IMR-90 (cell line): ENCODE data around the gene TOR4A. TPM values are rescaled to one million over a fixed set of nuclear protein-coding genes. Genes with fewer than 3 reads are reported as not detected.

ENCODE experiments used
- ATAC-seq: fragments of 200-7000 bp; cut with Tn5 transposase; 2 replicates; pipeline ENCODE4 v1.9.1; 2020; ENCODE audit warnings: low read depth, mild to moderate bottlenecking, moderate library complexity
- BruUV-seq: library from RNA; stranded (reverse); fragments of 400-500 nt; replicated peaks from 2 replicates; lab custom pipeline; 2021; lab: Mats Ljungman, UMichigan
- CTCF ChIA-PET: fragments of 300-600 bp; formaldehyde crosslinking; extraction: SDS; loops from one replicate; lab custom pipeline; 2021; ENCODE audit warnings: antibody characterized with exemption; lab: Yijun Ruan, JAX
- POLR2A ChIA-PET: fragments of 300-600 bp; sonication (Branson Sonifier 250); formaldehyde crosslinking; loops from one replicate; lab custom pipeline; 2022; ENCODE audit warnings: antibody characterized with exemption; ENCODE audit not compliant: unreplicated experiment; lab: Charles Lee
- DNase-seq: peaks from one replicate; pipeline ENCODE4 v3.0.0; 2013
- H2AFZ ChIP-seq: replicated peaks from 2 replicates; pipeline ENCODE3; 2013; ENCODE audit warnings: low read length, mild to moderate bottlenecking; ENCODE audit not compliant: poor library complexity
- H2AK5ac ChIP-seq: 2 replicates; pipeline ENCODE4 v1.6.1; 2013; ENCODE audit warnings: low read depth, low read length, inconsistent platforms
- H2AK9ac ChIP-seq: replicated peaks from 2 replicates; pipeline ENCODE3; 2013; ENCODE audit warnings: mild to moderate bottlenecking, low read depth, low read length, moderate library complexity; ENCODE audit not compliant: poor library complexity
- H2BK120ac ChIP-seq: 2 replicates; pipeline ENCODE4 v1.6.1; 2013; ENCODE audit warnings: low read depth, low read length, inconsistent platforms
- H2BK15ac ChIP-seq: 3 replicates; pipeline ENCODE4 v1.6.1; 2013; ENCODE audit warnings: low read depth, low read length, inconsistent platforms
- H2BK20ac ChIP-seq: 2 replicates; pipeline ENCODE4 v1.6.1; 2013; ENCODE audit warnings: low read depth, mild to moderate bottlenecking, inconsistent platforms, low read length, moderate library complexity
- H2BK5ac ChIP-seq: 2 replicates; pipeline ENCODE4 v1.6.1; 2013; ENCODE audit warnings: mild to moderate bottlenecking, low read depth, low read length, inconsistent platforms; ENCODE audit not compliant: poor library complexity, severe bottlenecking
- H3K14ac ChIP-seq: replicated peaks from 2 replicates; pipeline ENCODE4 v1.6.1; 2013; ENCODE audit warnings: low read depth, low read length, inconsistent platforms
- H3K18ac ChIP-seq: 2 replicates; pipeline ENCODE4 v1.6.1; 2013; ENCODE audit warnings: low read depth, low read length, control low read depth
- H3K23ac ChIP-seq: 2 replicates; pipeline ENCODE4 v1.6.1; 2013; ENCODE audit warnings: low read depth, low read length, inconsistent platforms
- H3K27ac ChIP-seq: 2 replicates; pipeline ENCODE4 v1.5.1; 2013; ENCODE audit warnings: mild to moderate bottlenecking, control low read depth, low read length; ENCODE audit not compliant: insufficient read depth
- H3K27me3 ChIP-seq: 2 replicates; pipeline ENCODE4 v1.6.1; 2013; ENCODE audit warnings: low read length; ENCODE audit not compliant: control insufficient read depth, insufficient read depth
- H3K36me3 ChIP-seq: 2 replicates; pipeline ENCODE4 v1.6.1; 2013; ENCODE audit warnings: low read length, mixed read lengths; ENCODE audit not compliant: control insufficient read depth, insufficient read depth
- H3K4ac ChIP-seq: 2 replicates; pipeline ENCODE4 v1.6.1; 2013; ENCODE audit warnings: low read depth, low read length, inconsistent platforms
- H3K4me1 ChIP-seq: 2 replicates; pipeline ENCODE4 v1.6.1; 2013; ENCODE audit warnings: low read length, mixed read lengths; ENCODE audit not compliant: control insufficient read depth, insufficient read depth
- H3K4me2 ChIP-seq: 2 replicates; pipeline ENCODE4 v1.6.1; 2013; ENCODE audit warnings: low read depth, mild to moderate bottlenecking, control low read depth, low read length, moderate library complexity
- H3K4me3 ChIP-seq: 2 replicates; pipeline ENCODE4 v1.5.1; 2013; ENCODE audit warnings: low read depth, mild to moderate bottlenecking, control low read depth, low read length, moderate library complexity; ENCODE audit not compliant: insufficient read depth
- H3K56ac ChIP-seq: 2 replicates; pipeline ENCODE4 v1.6.1; 2013; ENCODE audit warnings: low read length, inconsistent platforms; ENCODE audit not compliant: insufficient read depth; ENCODE audit errors: extremely low read depth
- H3K79me1 ChIP-seq, 2 experiments: 2 replicates each; pipeline ENCODE4 v1.6.1; 2013; ENCODE audit warnings: low read length in 2 of 2, inconsistent platforms in 1 of 2, low read depth in 1 of 2
- H3K9ac ChIP-seq: 2 replicates; pipeline ENCODE4 v1.6.1; 2013; ENCODE audit warnings: low read depth, low read length, control low read depth
- H3K9me1 ChIP-seq: 2 replicates; pipeline ENCODE4 v1.6.1; 2013; ENCODE audit warnings: low read length, inconsistent platforms; ENCODE audit not compliant: insufficient read depth
- H3K9me3 ChIP-seq: 2 replicates; pipeline ENCODE4 v1.6.1; 2013; ENCODE audit warnings: low read length; ENCODE audit not compliant: control insufficient read depth, insufficient read depth
- H4K20me1 ChIP-seq: 2 replicates; pipeline ENCODE4 v1.6.1; 2013; ENCODE audit warnings: low read length, inconsistent platforms; ENCODE audit not compliant: insufficient read depth
- H4K5ac ChIP-seq: 2 replicates; pipeline ENCODE4 v1.6.1; 2013; ENCODE audit warnings: mild to moderate bottlenecking, low read depth, low read length, control low read depth
- H4K8ac ChIP-seq, 2 experiments: 2 replicates each; pipeline ENCODE4 v1.6.1; 2013; ENCODE audit warnings: low read depth in 2 of 2, low read length in 2 of 2, control low read depth in 1 of 2, inconsistent platforms in 1 of 2
- H4K91ac ChIP-seq: 2 replicates; pipeline ENCODE4 v1.6.1; 2013; ENCODE audit warnings: low read depth, low read length, inconsistent platforms; ENCODE audit not compliant: insufficient read depth
- BHLHE40 ChIP-seq: fragments of 150-350 bp; IDR thresholded peaks from 2 replicates; pipeline ENCODE4 v1.6.1; 2016; ENCODE audit warnings: mild to moderate bottlenecking, low read depth, low read length
- CEBPB ChIP-seq: IDR thresholded peaks from 2 replicates; pipeline ENCODE4 v1.6.1; 2012; ENCODE audit warnings: low read depth, low read length, improper control_type of control experiment
- FOS ChIP-seq: fragments of 150-350 bp; IDR thresholded peaks from 2 replicates; pipeline ENCODE4 v1.6.1; 2016; ENCODE audit warnings: low read depth, low read length
- MXI1 ChIP-seq: IDR thresholded peaks from 2 replicates; pipeline ENCODE4 v1.6.1; 2012; ENCODE audit warnings: low read depth, mild to moderate bottlenecking, low read length, moderate library complexity, borderline replicate concordance
- NFE2L2 ChIP-seq: fragments of 150-350 bp; IDR thresholded peaks from 2 replicates; pipeline ENCODE4 v1.6.1; 2016; ENCODE audit warnings: low read depth, mild to moderate bottlenecking, low read length
- RAD21 ChIP-seq: IDR thresholded peaks from 2 replicates; pipeline ENCODE4 v1.6.1; 2012; ENCODE audit warnings: low read length, improper control_type of control experiment
- RCOR1 ChIP-seq: IDR thresholded peaks from 2 replicates; pipeline ENCODE4 v1.6.1; 2012; ENCODE audit warnings: mild to moderate bottlenecking, low read length, improper control_type of control experiment; ENCODE audit not compliant: insufficient replicate concordance
- RFX5 ChIP-seq: IDR thresholded peaks from 2 replicates; pipeline ENCODE4 v1.8.0; 2012; ENCODE audit warnings: low read depth, mild to moderate bottlenecking, low read length, moderate library complexity
- WGBS, 2 experiments: methylation state at CpG; one replicate each; pipeline versions ENCODE4 v1.1.5 to v1.1.7; 2013; ENCODE audit warnings: missing lambda C conversion rate in 2 of 2; ENCODE audit not compliant: insufficient read length in 1 of 2; ENCODE audit errors: extremely low coverage in 2 of 2; 5-methylcytosine and 5-hydroxymethylcytosine counted together
- dilution Hi-C: fragments of 300-500 bp; cut with HindIII; formaldehyde crosslinking; loops from one replicate; pipeline ENCODE4 v1.14.3; 2018; ENCODE audit warnings: low sequenced_read_pairs; ENCODE audit not compliant: unreplicated experiment
- in situ Hi-C: fragments of 300-500 bp; cut with MboI; formaldehyde crosslinking; loops from 3 replicates; pipeline ENCODE4 v1.14.3; 2019; ENCODE audit warnings: low sequenced_read_pairs, inconsistent platforms, mixed read lengths
- intact Hi-C: fragments of 100-400 bp; cut with micrococcal nuclease; formaldehyde crosslinking; loops from 2 replicates; pipeline ENCODE4 v1.10.0; 2022
- polyA plus RNA-seq, 3 experiments: library from polyadenylated mRNA; depleted of rRNA; stranded (reverse); fragments of >200 nt; gene quantifications; 2 replicates each; pipeline ENCODE4 v1.2.3, GENCODE V29; 2012; ENCODE audit warnings: low replicate concordance in 1 of 3
- total RNA-seq: library from RNA; depleted of rRNA; stranded (reverse); fragments of >200 nt; gene quantifications from 2 replicates; pipeline ENCODE4 v1.2.3, GENCODE V29; 2012
- TF ChIP-seq, protein P1 (sequence below): conservative IDR thresholded peaks from 2 replicates; pipeline ENCODE4 v1.5.1; 2012; ENCODE audit warnings: mild to moderate bottlenecking, low read depth, low read length, improper control_type of control experiment
- TF ChIP-seq, protein P2 (sequence below): fragments of 150-350 bp; IDR thresholded peaks from 2 replicates; pipeline ENCODE4 v1.6.1; 2016; ENCODE audit warnings: low read depth, mild to moderate bottlenecking, low read length, moderate library complexity, borderline replicate concordance

The TOR4A gene
- total and polyA plus RNA-seq, 2 of the 4 experiments (the other 2 are of a cell fraction): 9.7 to 22.9 TPM

DNA sequence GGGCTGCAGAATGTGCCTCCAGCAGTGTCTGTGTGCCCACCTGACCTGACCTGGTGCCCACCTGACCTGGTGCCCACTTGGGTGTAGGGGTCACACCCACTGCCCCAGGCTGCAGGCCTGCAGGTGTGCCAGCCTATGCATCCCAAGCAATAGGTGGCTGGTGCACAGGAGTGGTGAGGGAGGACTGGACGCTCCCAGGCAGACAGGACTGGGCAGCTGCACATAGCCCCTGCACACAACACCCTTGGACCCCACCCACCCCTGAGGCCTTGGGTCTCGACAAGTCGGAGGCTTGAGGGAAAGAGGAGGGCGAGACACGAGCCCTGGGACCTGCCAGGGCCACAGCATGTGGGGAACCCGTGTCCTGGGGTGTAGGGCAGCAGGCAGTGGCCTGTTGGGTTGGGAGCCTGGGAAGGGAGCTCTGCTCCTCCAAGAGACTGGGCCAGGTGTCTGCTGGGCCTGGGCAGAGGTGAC is 35.4 kb downstream of the TOR4A start:
- TF ChIP-seq CEBPB (no peak), MXI1 (no peak), NFE2L2 (no peak), RCOR1 (no peak), FOS (no peak), RAD21 (no peak), BHLHE40 (no peak), RFX5 (no peak)
- TF ChIP-seq, protein P1, sequence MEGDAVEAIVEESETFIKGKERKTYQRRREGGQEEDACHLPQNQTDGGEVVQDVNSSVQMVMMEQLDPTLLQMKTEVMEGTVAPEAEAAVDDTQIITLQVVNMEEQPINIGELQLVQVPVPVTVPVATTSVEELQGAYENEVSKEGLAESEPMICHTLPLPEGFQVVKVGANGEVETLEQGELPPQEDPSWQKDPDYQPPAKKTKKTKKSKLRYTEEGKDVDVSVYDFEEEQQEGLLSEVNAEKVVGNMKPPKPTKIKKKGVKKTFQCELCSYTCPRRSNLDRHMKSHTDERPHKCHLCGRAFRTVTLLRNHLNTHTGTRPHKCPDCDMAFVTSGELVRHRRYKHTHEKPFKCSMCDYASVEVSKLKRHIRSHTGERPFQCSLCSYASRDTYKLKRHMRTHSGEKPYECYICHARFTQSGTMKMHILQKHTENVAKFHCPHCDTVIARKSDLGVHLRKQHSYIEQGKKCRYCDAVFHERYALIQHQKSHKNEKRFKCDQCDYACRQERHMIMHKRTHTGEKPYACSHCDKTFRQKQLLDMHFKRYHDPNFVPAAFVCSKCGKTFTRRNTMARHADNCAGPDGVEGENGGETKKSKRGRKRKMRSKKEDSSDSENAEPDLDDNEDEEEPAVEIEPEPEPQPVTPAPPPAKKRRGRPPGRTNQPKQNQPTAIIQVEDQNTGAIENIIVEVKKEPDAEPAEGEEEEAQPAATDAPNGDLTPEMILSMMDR: no peak
- TF ChIP-seq, protein P2, sequence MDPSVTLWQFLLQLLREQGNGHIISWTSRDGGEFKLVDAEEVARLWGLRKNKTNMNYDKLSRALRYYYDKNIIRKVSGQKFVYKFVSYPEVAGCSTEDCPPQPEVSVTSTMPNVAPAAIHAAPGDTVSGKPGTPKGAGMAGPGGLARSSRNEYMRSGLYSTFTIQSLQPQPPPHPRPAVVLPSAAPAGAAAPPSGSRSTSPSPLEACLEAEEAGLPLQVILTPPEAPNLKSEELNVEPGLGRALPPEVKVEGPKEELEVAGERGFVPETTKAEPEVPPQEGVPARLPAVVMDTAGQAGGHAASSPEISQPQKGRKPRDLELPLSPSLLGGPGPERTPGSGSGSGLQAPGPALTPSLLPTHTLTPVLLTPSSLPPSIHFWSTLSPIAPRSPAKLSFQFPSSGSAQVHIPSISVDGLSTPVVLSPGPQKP: no peak
- ChIA-PET CTCF (interaction anchor here (1.2 kb wide), 1 partner anchor 11 kb away, joined by 4 read pairs; the partner anchor contains the start of gene NRARP), POLR2A (no interaction called here)
- H4K91ac ChIP-seq: no peak overlapping the region
- BruUV-seq: no TSS peak
- no peak overlapping the region for H2BK120ac ChIP-seq
- H2AK5ac ChIP-seq: no peak overlapping the region
- H4K8ac ChIP-seq: no peak overlapping the region
- 0 out of 2 replicates have a peak, but pooled peaks cover 2% of the 10 kb centered on the region for H3K4me1 ChIP-seq
- peak overlapping the region; percentile 78 for H2AK9ac ChIP-seq
- no peak overlapping the region for H2BK15ac ChIP-seq
- no peaks in the 10 kb centered on the region for H3K79me1 ChIP-seq
- in situ Hi-C loops (no loop called here), dilution Hi-C loops (no loop called here), intact Hi-C loops (no loop called here)
- H3K9ac ChIP-seq: no peak overlapping the region
- no peak overlapping the region for H3K27ac ChIP-seq
- no peak overlapping the region for H3K4ac ChIP-seq
- H3K23ac ChIP-seq: no peak overlapping the region
- no peak overlapping the region for H2BK20ac ChIP-seq
- H3K56ac ChIP-seq: no peak overlapping the region
- no peaks in the 10 kb centered on the region for H3K36me3 ChIP-seq
- no peaks in the 10 kb centered on the region for H3K9me3 ChIP-seq
- no peak overlapping the region for H3K14ac ChIP-seq
- no peak overlapping the region for H4K5ac ChIP-seq
- no peak for ATAC-seq
- WGBS, 2 experiments: 100% methylated on average over 1 of the region's 6 CpGs; no CpG with 5 or more reads in 1 of the 2 experiments
- H3K9me1 ChIP-seq: no peaks in the 10 kb centered on the region
- no peak overlapping the region for H3K18ac ChIP-seq
- H4K20me1 ChIP-seq: no peaks in the 10 kb centered on the region
- no peak for DNase-seq
- H3K4me2 ChIP-seq: no peak overlapping the region
- H3K27me3 ChIP-seq: no peaks in the 10 kb centered on the region; the same call in 1 of the 2 replicates
- H3K4me3 ChIP-seq: no peak overlapping the region
- H2AFZ ChIP-seq: no peak overlapping the region
- H2BK5ac ChIP-seq: no peak overlapping the region
